HG03045 (cell line): ENCODE data around the gene PI4K2A.
A peak's percentile ranks its signal among the peaks of the same experiment; 100 is the strongest.
"Not testable (repeated sequence)": the region's sequence is repeated elsewhere in the genome, so short reads cannot be mapped to it uniquely, and the experiment has no call there.

Source experiments
- ATAC-seq: cut with Tn5 transposase; IDR thresholded peaks from one replicate; pipeline ENCODE4 v1.9.1; 2021; ENCODE audit warnings: mild to moderate bottlenecking, moderate library complexity; ENCODE audit not compliant: unreplicated experiment

PI4K2A gene

GRCh38 chr10:97669571-97669970 is 29.1 kb downstream of the PI4K2A start:
- ATAC-seq: no peak

- ATAC-seq: no peak
Measured at GRCh38 chr10:97673736-97674525, 33.5 kb downstream of the PI4K2A start.

GRCh38 chr10:97675222-97675621 is 34.8 kb downstream of the PI4K2A start:
- ATAC-seq: no peak

- ATAC-seq: peak; percentile 65
Measured at GRCh38 chr10:97676770-97677581, 36.5 kb downstream of the PI4K2A start.

- ATAC-seq: no peak
Measured at GRCh38 chr10:97679594-97679993, 39.1 kb downstream of the PI4K2A start.

GRCh38 chr10:97682042-97682441 is 41.6 kb downstream of the PI4K2A start:
- ATAC-seq: no peak

GRCh38 chr10:97683556-97684367 is 43.3 kb downstream of the PI4K2A start:
- ATAC-seq: no peak

GRCh38 chr10:97684368-97684713 is 43.9 kb downstream of the PI4K2A start:
- ATAC-seq: not testable (repeated sequence)

GRCh38 chr10:97684866-97685394 is 44.5 kb downstream of the PI4K2A start:
- ATAC-seq: no peak

- no peak for ATAC-seq
Measured at GRCh38 chr10:97685395-97685958, 45.0 kb downstream of the PI4K2A start.

GRCh38 chr10:97686301-97686961 is 46.0 kb downstream of the PI4K2A start:
- ATAC-seq: no peak

- peak; percentile 90 for ATAC-seq
Measured at GRCh38 chr10:97686962-97687784, 46.7 kb downstream of the PI4K2A start, which contains the start of gene AVPI1. TSS of gene AVPI1 (minus strand) at chr10:97687241. CDS start at chr10:97679905, 7,336 bp downstream.

GRCh38 chr10:97687785-97688781 is 47.6 kb downstream of the PI4K2A start:
- no peak for ATAC-seq

GRCh38 chr10:97689559-97690020 is 49.1 kb downstream of the PI4K2A start:
- ATAC-seq: no peak

- ATAC-seq: no peak
Measured at GRCh38 chr10:97690133-97690532, 49.7 kb downstream of the PI4K2A start.

GRCh38 chr10:97698072-97698655 is 57.7 kb downstream of the PI4K2A start:
- not testable (repeated sequence) for ATAC-seq

- no peak for ATAC-seq
Measured at GRCh38 chr10:97701438-97702069, 61.1 kb downstream of the PI4K2A start.
